H1 (cell line): ENCODE measurements around the gene CD164.

ENCODE experiments used
- CHD1 ChIP-seq: IDR thresholded peaks from 2 replicates; pipeline ENCODE4 v1.6.1; 2012; ENCODE audit warnings: low read depth, low read length, improper control_type of control experiment
- CREB1 ChIP-seq: IDR thresholded peaks from 2 replicates; pipeline ENCODE4 v1.6.1; 2012; ENCODE audit warnings: inconsistent platforms
- GABPA ChIP-seq: IDR thresholded peaks from 2 replicates; pipeline ENCODE4 v1.6.1; 2011; ENCODE audit warnings: mild to moderate bottlenecking, low read length, moderate library complexity, borderline replicate concordance; ENCODE audit not compliant: insufficient read depth
- HDAC2 ChIP-seq, 2 experiments: fragments of 300-600 bp in 1 of 2; sonication (generic) in 1 of 2; IDR thresholded peaks; 2 replicates each; pipeline ENCODE4 v1.6.1; 2011 to 2012; ENCODE audit warnings: low read depth in 2 of 2, low read length in 2 of 2, mild to moderate bottlenecking in 2 of 2, moderate library complexity in 2 of 2, borderline replicate concordance in 1 of 2, inconsistent platforms in 1 of 2
- HDAC6 ChIP-seq: IDR thresholded peaks from one replicate; pipeline ENCODE4 v1.7.1; 2012; ENCODE audit warnings: low read depth, mild to moderate bottlenecking, inconsistent platforms, low read length, moderate library complexity
- KDM1A ChIP-seq: fragments of 200-600, 300-600 bp; sonication (generic); IDR thresholded peaks from 2 replicates; pipeline ENCODE4 v1.7.1; 2016; ENCODE audit warnings: mild to moderate bottlenecking, low read length, borderline replicate concordance
- PHF8 ChIP-seq: fragments of 200-600 bp; sonication (generic); conservative IDR thresholded peaks from 2 replicates; pipeline ENCODE4 v1.7.1; 2012; ENCODE audit warnings: low read depth, mild to moderate bottlenecking, inconsistent platforms, low read length, moderate library complexity
- POLR2A ChIP-seq, 2 experiments: IDR thresholded peaks; 1 replicate in 1 of 2; 2 replicates in 1 of 2; pipeline ENCODE4 v1.6.1; 2011; ENCODE audit warnings: low read depth in 2 of 2, low read length in 2 of 2, mild to moderate bottlenecking in 2 of 2; ENCODE audit errors: control extremely low read depth in 1 of 2
- POLR2AphosphoS5 ChIP-seq: IDR thresholded peaks from 2 replicates; pipeline ENCODE4 v1.6.1; 2011; ENCODE audit warnings: low read depth, low read length
- RFX5 ChIP-seq: IDR thresholded peaks from 2 replicates; pipeline ENCODE4 v1.6.1; 2011; ENCODE audit warnings: low read depth, low read length, improper control_type of control experiment, borderline replicate concordance
- SAP30 ChIP-seq: fragments of 300-600 bp; sonication (generic); IDR thresholded peaks from 2 replicates; pipeline ENCODE4 v1.7.1; 2012; ENCODE audit warnings: low read length, moderate library complexity, mild to moderate bottlenecking, inconsistent platforms; ENCODE audit not compliant: insufficient read depth, insufficient replicate concordance
- TF ChIP-seq, protein P1 (sequence below), 3 experiments: IDR thresholded peaks; 1 replicate in 2 of 3; 2 replicates in 1 of 3; pipeline versions ENCODE4 v1.5.1 to v1.6.1; 2011; ENCODE audit warnings: low read length in 3 of 3, mild to moderate bottlenecking in 3 of 3, inconsistent platforms in 2 of 3, low read depth in 1 of 3, moderate library complexity in 1 of 3; ENCODE audit not compliant: insufficient read depth in 1 of 3; ENCODE audit errors: control extremely low read depth in 1 of 3

DNA sequence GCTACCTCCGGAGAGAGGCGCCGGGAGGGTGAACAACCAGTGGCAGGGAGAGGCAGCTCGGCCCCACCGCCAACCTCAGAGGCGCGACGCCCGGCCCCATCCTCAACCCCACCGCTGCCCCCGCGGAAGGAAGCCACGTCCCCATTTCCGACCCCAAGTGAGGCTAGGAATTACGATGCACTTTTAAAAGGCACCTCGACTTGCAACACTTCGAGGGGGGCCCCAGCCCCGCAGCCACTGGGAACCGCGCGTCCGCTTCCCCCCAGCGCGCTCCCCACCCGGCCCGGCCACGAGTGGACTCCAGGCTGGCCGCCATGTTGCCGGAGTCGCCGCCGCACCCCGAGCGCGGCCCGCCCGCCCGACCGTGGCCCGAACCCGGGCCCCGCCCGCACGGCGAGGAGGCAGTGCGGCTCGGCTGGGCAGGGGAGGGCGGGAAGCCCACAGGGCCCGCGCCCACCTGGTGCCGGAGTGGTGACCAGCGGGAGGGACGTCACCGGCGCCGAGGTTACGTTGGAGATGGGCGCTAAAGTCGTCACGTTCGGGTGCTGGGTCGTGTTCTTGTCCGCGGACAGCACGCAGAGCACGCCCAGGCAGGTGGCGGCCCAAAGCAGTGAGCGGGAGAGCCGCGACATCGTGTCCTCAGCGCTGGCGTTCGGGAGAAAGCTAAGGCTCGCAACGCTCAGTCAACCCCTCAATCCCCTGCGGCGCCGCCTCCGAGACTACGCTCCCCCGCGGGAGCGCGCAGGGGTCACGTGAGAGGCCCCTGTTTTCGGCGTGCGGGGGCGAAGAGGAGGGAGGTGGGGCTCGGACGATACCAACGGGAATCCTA is at the start of gene CD164:
- TF ChIP-seq CREB1 (peak; percentile 90), GABPA (no peak), CHD1 (no peak), HDAC6 (no peak), RFX5 (no peak), POLR2AphosphoS5 (peak; percentile 94), POLR2A (IDR thresholded peaks at IDR 0.05; ENCODE audit: control extremely low read depth in 1 of 2, low read depth in 2 of 2, low read length in 2 of 2) (peak; percentile 82 to 90), KDM1A (no peak), PHF8 (peak; percentile 91), HDAC2 (IDR thresholded peaks at IDR 0.05; ENCODE audit: borderline replicate concordance in 1 of 2, low read depth in 2 of 2, low read length in 2 of 2) (no peak; a peak in 1 of 4 replicates), SAP30 (no peak)
- TF ChIP-seq, protein P1, sequence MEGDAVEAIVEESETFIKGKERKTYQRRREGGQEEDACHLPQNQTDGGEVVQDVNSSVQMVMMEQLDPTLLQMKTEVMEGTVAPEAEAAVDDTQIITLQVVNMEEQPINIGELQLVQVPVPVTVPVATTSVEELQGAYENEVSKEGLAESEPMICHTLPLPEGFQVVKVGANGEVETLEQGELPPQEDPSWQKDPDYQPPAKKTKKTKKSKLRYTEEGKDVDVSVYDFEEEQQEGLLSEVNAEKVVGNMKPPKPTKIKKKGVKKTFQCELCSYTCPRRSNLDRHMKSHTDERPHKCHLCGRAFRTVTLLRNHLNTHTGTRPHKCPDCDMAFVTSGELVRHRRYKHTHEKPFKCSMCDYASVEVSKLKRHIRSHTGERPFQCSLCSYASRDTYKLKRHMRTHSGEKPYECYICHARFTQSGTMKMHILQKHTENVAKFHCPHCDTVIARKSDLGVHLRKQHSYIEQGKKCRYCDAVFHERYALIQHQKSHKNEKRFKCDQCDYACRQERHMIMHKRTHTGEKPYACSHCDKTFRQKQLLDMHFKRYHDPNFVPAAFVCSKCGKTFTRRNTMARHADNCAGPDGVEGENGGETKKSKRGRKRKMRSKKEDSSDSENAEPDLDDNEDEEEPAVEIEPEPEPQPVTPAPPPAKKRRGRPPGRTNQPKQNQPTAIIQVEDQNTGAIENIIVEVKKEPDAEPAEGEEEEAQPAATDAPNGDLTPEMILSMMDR (IDR thresholded peaks at IDR 0.05; ENCODE audit: control extremely low read depth in 1 of 3, insufficient read depth in 1 of 3, low read depth in 1 of 3, low read length in 3 of 3), result no peak
